Islet of Langerhans (tissue), 1 donor: Measurements from ENCODE around the gene ATAD3C.
A peak's percentile ranks its signal among the peaks of the same experiment; 100 is the strongest.

Experiments
- FAIRE-seq: peaks from one replicate; lab custom pipeline; 2011; peaks lifted over from hg19 to GRCh38; lab: Jason Lieb, UNC

The ATAD3C gene

DNA sequence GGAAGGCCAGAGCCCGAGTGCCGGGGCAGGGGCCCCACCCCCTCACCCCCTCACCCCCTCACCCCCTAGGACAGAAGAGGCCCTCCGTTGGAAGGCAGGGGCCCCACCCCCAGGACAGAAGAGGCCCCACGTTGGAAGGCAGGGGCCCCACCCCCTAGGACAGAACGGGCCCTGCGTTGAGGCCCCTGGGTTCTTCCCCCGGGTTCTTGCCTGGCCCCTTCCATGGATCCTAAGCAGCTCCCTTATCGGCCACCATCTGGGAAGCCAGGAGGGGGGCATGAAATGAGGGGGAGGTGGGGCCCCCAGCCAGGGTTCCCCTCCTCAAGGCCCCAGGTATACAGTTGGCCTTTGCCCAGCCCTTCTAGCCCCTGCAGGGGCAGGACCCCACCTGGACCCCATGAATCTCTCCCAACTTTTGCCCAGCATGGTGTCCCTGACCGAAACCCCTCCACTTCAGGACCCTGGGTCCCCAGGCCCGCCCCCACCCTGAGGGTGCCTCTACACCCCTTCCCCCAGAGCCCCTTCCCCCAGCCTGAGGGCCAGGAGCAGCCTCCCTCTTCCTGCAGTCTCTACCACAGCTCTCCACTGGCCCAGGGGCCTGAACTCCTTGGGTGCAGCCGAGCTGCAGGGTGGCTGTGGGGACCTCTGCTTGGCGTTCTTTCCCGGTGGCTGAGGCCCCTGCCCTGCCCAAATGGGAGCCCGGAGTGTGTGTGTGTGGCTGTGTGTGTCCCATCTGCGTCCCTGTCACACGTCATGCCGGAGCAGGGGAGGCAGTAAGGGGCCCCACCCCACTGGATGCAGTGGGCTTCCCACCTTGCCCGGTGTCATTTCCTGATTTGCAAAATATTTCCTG lies 18.3 kb upstream of the ATAD3C start:
- no peak for FAIRE-seq

DNA sequence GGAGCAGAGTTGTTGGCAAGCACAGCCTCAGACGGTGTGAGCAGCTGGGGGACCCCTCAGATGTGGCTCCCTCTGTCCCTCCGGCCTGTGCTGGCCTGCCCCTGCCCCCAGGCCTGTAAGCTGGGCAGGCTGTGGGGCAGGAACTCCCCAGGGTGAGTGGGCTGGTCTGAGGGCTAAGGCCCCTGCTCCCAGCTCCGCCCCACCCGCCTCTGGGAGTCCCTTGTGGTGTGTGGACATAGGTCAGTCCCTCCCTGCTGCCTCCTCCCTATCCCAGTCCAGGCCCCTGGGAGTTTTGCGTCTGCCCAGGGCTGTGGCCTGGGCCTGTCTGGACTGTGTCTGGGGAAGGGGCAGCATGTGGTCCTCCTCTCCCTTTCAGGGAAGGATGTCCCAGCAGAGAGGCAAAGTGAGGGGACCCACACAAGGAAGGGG lies 17.6 kb upstream of the ATAD3C start:
- no peak for FAIRE-seq

DNA sequence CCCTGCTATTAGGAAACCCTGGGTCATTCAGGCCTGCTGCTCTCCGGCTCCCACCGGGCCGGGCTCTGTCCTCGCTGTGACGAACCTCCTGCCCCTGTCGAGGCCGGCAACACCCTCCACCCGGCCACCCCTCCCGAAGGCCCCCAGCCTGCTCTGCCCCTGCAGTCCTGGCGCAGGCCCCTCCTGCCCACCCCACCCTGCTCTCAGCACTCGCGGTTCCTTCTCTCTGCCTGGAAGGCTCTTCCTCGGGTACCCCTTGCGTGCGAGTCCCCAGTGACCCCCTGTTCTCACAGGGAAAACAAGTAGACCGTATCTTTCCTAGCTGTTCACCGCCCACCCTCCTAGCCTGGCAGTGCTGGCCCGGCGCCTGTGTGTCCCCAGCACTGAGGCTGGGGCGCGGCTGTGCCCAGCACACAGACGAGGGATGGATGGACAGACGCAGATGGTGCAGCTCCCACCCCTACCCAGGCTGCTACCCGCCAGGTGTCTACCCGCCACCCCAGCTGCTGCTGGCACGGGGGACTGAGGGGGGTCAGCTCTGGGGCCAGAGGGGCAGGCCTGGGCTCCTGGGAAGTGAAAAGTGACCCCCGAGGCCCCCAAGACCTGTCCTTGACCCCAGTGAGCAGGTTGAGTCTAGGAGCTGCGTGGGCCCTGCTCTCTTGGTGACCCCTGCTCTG lies 17.1 kb upstream of the ATAD3C start:
- no peak for FAIRE-seq

DNA sequence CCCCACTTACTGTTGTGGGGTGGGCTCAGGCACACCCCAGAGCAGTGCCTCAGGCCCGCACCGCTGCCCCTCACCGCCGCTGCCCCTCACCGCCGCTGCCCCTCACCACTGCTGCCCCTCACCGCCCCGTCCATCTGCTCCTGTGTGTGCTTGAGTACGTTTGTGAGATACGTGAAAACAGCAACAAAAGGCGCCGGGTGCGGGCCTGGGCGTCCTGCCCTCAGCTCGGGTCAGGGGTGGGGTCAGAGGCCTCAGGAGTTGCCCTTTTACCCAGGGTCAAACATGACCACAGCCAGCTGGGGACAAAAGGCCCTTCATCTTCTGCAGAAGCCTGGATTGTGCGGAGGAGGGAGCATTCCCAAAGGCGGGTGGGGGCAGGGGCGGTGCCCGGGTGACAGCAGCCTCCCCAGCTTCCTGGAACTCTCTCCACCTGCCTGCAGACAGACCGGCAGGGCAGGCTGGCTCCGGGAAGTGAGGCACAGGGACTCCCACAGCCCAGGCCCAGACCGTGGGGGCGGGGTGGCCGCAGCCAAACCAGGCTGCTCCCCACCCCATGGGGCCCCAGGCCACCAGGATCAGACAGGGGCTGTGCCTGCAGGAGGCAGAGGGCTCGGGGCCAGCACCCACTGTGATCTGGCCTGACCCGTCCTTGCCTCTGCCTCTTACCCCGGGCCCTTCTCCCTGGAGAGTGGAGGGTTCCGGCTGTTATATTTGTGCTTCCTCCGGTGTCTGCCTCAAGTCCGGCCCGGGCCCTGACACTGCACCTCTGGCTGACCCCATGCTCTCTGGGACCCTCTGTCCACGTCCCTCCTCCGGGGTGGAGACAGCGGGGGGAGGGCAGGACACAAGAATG lies 16.3 kb upstream of the ATAD3C start:
- no peak for FAIRE-seq

DNA sequence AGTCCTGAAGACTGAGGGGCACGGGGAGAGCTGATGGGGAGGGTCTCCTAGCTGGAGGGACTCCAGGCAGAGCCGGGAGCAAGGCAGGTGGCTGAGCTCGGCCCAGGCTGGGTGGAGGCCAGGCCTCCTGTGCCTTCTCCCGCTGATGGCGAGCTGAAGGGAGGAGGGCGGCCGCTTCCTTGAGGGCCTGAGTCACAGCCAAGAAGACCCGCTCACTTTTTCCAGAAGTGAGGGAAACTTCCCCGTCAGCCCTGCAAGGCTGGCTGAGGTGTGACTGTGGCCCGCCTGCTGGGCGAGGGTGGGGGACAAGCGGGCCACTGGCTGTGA lies 15.7 kb upstream of the ATAD3C start:
- no peak for FAIRE-seq

DNA sequence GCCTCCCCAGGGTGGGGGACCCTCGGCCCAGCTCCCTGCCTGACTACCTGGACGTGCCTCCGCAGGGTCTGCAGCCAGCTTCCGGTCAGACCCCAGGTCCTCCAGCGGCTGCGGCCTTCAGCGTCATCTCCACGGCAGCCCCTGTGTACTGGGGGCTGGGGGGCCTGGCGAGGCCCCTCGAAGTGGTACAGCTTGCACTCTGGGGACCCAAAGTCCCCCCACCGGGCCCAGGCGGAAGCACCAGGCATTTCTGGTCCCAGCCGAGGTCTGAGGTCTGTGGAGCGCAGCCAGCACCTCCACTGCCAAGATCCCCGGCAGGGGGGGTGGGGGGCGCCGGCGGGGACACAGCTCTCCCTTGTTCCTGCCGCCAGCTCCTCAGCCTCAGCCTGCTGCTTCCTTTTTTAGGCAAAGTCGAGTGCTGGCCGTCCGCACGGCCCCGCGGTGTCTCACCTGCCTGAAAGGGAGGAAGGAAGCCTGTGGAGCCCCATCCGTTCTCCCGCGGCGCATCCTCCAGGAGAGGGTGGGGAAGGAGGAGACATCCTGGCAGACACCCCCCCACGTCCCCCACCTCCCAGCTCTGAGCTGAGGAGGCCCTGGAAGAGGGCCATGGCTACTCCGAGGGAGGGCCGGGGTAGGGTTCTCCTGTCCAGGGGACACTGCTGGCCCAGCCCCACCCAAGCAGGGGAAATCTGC lies 15.2 kb upstream of the ATAD3C start:
- no peak for FAIRE-seq

DNA sequence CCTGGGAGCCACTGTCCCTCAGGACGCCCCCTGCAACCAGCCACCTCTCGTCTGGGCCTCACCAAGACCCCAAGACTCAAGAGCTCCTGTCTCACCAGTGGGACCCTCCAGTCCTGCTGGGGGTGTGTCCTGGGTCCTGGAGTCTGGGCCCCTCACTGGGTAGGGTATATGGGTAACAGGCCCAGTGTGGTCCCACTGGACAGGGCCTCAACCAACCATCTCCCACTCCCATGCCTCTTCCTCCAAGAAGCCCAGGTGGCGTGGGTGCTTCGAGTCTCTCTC lies 14.7 kb upstream of the ATAD3C start:
- FAIRE-seq, result no peak

DNA sequence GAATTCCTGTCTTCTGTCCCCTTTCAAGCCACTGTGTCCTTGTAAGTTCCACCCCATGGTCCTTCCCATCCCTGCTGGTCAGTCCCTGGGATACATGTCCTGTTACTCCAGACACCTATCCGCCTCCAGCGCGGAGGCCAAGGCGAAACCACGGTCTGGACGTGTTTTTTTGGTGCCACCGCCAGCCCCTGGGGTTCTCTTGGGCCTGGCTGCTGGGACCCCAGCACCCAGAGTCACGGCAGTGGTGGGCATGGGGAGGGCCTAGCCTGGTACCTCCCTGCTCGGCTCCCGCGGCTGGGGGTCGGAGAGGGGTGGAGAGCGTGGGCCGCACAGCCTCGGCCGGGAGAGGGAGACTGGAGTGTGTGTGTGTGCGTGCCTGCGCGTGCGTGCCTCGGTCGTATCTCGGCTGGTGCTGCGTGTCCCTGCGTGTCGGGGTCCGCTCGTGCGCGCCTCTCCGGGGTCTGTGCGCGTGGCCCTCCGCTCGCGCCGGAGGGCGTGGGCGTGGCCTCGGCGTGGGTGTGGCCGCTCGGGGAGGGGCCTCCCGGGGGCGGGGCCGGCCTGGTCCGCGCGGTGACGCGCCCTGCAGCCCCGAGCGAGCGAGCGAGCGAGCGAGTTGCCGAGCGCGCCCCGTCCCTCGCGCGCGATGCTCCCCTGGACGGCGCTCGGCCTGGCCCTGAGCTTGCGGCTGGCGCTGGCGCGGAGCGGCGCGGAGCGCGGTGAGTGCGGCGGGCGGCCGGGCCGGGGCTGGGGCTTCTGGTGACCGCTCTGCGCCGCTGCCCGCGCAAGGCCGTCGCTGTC lies 14.2 kb upstream of the ATAD3C start, which contains the start of gene VWA1:
Gene VWA1 (plus strand): TSS at position 585 of the 798 bp plus-strand sequence. CDS start 59 bp downstream, at position 644.
- FAIRE-seq, result no peak

DNA sequence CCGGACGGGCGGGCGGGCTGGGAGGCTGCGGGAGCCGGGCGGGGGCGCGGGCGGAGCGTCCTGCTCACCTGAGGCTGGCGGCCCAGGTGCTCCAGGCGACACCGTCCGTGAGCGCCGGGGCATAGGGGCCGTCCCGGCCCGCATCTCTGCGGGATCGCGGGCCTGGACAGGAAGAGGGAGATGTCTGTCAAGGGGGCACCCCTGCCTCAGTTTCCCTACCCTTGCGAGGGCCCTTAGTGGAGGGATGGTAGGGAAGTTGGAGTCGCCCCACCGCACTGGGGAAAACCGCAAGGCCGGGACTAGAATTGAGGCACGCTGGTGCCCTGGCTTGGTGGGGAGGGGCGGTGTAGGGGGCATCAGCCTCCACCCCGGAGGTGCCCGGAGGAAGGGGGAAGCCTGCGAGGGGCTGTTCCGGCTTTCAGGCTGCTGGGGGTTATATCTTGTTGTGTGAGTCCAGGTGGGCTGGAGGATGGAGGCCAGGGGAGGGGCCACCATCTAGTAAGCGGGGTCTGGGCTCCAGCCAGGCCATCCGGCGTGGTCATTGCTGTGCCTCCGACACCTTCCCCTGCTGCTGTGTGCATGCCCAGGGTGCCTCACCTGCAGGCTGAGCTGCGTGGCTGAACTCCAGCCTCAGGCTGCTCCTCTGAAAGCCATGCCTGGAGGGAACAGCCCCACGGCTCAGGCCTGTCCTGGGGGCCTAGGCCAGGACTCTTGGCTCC lies 13.4 kb upstream of the ATAD3C start:
- FAIRE-seq, result no peak

DNA sequence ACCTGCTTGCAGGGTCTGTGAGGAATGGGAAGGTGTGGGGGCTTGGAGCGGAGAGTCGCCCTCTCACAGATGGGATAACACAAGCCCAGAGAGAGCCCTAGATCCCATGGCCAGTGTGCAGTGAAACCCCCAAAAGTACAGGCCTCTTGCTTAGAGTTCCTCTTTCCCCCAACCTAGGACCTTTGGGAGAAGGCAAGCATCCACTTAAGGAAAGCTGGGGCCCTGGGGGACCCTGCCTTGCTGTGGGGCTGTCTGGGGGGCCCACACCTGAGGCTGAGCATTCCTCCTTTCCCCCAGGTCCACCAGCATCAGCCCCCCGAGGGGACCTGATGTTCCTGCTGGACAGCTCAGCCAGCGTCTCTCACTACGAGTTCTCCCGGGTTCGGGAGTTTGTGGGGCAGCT lies 12.9 kb upstream of the ATAD3C start:
- no peak for FAIRE-seq

DNA sequence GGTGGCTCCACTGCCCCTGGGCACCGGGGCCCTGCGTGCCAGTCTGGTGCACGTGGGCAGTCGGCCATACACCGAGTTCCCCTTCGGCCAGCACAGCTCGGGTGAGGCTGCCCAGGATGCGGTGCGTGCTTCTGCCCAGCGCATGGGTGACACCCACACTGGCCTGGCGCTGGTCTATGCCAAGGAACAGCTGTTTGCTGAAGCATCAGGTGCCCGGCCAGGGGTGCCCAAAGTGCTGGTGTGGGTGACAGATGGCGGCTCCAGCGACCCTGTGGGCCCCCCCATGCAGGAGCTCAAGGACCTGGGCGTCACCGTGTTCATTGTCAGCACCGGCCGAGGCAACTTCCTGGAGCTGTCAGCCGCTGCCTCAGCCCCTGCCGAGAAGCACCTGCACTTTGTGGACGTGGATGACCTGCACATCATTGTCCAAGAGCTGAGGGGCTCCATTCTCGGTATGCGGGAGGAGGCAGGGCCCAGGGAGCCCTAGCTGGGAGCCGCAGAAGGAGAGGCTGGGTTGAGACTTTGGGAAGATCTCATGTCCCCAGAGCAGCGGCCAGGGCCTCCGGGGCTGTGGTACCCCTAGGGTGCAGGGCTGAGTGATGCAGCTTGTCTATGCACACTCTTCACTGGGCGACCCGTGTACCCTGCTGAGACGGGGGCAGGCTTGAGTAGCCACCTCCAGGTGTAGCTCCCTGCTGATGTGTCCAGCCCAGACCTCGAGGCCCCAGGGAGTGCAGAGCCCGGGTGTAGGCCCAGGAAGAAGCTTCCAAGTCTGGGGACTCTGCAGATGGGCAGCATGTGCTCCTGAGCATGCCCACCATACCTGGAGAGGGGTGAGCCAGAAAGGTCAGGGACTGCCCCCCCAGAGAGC lies 12.2 kb upstream of the ATAD3C start:
- FAIRE-seq, result no peak

DNA sequence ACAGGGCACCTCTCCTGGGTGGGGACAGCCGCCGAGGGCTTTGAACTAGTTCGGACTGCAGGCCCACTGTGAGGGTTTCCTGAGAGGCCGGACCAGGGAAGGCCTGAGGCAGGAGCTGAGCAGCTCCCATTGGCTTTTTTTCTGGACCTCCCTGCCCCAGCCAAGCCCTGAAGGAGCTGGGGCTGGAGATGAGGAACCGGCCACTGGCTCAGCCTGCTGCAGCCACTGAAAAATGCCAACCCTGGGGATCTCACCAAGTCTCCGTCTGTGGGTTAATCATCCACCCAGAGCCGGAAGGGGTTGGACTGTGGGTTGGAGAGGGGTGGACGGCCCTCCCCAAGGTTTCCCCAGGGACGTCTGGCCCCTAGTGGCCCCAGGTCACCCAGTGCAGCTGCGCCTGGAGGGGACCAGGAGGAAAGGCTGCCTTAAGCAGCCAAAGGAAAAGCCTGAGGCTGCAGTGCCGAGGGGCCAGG lies 11.5 kb upstream of the ATAD3C start:
- FAIRE-seq, result peak; percentile 69

DNA sequence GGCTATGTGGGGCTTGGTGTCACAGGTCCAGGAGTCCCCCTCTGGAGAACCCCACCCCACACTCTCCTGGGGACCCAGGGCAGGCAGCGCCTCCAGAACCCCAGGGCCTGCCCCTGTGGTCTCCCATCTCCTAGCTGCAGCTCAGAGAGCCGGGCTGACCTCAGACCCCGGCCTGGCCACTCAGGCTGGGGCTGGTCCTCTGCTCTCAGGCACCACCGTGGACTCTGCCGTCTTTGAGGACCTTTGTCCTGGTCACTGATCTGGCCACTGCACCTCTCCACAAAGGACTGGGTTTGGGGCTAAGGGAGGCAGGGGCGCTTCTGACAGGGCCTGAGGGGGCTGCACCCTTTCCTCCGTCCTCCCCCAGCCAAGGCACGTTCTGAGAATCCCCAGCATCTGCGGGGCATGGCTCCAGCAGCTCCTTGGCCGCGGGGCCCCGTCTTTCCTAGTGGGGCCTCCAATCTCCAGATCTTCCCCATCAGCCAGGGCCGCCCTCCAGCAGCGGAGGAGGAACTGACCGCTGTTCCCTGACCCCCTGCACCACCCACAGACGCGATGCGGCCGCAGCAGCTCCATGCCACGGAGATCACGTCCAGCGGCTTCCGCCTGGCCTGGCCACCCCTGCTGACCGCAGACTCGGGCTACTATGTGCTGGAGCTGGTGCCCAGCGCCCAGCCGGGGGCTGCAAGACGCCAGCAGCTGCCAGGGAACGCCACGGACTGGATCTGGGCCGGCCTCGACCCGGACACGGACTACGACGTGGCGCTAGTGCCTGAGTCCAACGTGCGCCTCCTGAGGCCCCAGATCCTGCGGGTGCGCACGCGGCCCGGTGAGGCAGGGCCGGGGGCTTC lies 10.7 kb upstream of the ATAD3C start:
- no peak for FAIRE-seq

DNA sequence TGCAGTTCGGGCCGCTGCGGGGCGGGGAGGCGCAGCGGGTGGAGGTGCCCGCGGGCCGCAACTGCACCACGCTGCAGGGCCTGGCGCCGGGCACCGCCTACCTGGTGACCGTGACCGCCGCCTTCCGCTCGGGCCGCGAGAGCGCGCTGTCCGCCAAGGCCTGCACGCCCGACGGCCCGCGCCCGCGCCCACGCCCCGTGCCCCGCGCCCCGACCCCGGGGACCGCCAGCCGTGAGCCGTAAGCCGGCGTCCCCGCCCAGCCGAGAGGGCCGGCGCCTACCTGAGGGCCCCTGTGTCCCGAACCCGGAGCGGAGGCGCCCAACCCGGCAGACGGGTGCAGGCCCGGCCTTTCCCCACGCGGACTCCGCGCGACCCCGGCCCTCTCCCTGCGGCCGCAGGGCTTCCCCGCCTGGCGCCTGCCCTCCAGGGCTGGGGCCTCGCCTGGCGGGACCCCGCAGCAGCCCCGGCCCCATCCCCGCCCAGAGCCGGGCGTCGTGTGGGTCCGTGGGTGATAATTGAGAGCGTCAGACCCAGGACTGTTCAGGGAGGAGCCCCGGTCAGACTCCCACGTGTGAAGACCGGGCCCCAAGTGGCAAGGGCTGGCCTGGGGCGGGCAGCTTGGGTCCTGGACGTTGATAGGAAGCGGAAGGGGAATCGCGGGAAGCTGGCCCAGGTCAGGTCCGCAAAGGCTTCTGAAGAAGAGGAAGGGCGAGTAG lies 9.8 kb upstream of the ATAD3C start:
- no peak for FAIRE-seq

DNA sequence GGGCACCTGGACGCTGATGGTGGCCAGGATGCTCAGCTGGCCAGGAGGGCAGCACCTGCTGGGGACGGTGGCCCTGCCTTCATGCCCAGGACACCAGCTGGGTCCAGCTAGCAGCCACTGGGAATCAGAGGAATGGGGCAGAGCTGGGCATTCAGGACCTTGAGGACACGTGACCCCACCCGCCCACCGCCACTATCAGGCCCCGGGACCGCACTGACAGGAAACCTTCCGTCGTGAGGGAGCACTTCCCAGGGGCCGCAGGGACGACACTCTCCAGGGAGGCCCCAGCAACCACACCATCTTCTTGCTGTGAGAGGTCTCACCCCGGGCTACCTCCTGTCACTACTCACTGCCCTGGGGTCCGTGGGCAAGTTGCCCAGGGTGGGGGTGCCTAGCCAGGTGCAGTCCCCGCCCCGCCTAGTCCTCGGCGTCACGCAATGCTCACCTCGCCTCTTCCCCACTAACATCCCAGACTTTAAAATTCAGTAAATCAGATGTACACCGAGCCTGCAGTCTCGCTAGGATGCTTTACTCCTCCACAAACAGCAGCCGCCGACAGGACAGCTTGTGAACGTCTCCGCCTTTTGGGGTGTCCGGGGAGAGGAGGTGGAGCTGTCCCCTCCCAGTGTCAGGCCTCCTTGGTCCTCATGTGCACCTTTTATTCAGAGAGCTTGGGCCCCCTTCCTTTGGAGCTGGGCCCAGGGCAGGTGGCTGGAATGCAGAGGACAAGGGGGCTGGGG lies 9.1 kb upstream of the ATAD3C start:
- no peak for FAIRE-seq

DNA sequence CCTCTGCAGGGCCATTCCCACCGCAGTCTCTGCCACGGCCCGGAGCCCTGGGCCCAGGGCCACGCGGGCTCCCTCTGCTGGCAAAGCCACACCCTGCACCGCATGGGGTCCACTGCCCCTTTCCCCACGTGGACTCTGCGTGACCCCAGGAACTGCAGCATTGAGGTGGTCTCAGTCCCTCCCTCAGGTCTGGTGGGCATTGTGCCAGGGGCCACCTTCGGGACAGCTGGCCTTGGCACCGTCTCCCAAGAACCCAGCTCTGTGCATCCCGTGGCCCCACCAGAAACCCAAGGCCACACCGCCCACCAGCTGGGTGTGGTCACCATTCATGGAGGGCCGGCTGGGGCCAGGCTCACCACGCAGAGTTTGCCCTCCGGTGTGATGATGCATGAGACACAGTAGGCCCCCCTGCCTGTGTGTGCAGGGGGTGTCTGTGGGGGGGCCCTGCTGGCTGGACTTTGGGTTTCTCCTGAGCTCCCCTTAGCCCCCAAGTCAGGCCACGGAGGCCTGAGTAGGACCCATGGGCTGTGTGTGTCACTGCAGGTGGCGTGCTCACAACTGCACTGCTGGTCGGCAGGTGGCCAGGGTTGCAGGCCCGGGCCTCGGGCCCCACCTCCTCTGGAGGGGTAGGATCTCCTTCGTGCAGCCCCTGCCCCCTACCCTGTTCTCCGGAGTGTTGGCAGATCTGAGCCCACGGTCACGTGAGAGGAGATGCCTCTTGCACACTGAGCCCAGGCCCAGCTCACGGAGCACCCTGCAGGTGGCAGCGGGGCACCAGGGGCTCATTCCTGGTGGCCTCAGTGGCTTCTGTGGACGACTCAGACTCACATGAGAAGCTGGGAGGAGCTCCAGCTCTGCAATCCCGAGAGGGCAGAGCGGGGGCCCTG lies 8.2 kb upstream of the ATAD3C start:
- FAIRE-seq, result no peak
